Spleen (tissue), 7 donors: ENCODE measurements around the gene BEX1.

ENCODE experiments used
- CTCF ChIP-seq, 11 experiments: fragments of 200-600 bp in 7 of 11; fragments of 450-650 bp in 4 of 11; sonication (generic) in 4 of 11; IDR thresholded peaks in 8 of 11; conservative IDR thresholded peaks in 3 of 11; 1 replicate in 7 of 11; 2 replicates in 4 of 11; pipeline versions ENCODE4 v1.4.0 to v1.8.0; 2016 to 2021; ENCODE audit warnings: antibody characterized with exemption in 11 of 11, inconsistent platforms in 4 of 11, mild to moderate bottlenecking in 1 of 11
- POLR2A ChIP-seq, 3 donors: fragments of 450-650 bp; IDR thresholded peaks; one replicate each; pipeline ENCODE4 v1.5.1; 2017; ENCODE audit warnings: antibody characterized with exemption in 3 of 3, mild to moderate bottlenecking in 1 of 3
- POLR2AphosphoS5 ChIP-seq, 3 donors: sonication (generic); formaldehyde crosslinking; IDR thresholded peaks; one replicate each; pipeline ENCODE4 v1.5.1; 2017; ENCODE audit warnings: antibody characterized with exemption in 3 of 3
- donor health status: DM: no; HTN: no; CAD: no; lungs with moderate emphysema.
- donor health status: DM: no; HTN: no; CAD: no.
- donor health status: DM: no; HTN: no; CAD: no.

- TF ChIP-seq POLR2A (IDR thresholded peaks at IDR 0.05) (no peak), CTCF (IDR thresholded peaks at IDR 0.05 in 8 of 11, conservative IDR thresholded peaks at IDR 0.05 in 3 of 11) (no peak), POLR2AphosphoS5 (IDR thresholded peaks at IDR 0.05) (no peak)
Measured at GRCh38 chrX:103017542-103017941, 46.4 kb downstream of the BEX1 start.
